ENCODE measurements around the gene COL5A2.

DNA sequence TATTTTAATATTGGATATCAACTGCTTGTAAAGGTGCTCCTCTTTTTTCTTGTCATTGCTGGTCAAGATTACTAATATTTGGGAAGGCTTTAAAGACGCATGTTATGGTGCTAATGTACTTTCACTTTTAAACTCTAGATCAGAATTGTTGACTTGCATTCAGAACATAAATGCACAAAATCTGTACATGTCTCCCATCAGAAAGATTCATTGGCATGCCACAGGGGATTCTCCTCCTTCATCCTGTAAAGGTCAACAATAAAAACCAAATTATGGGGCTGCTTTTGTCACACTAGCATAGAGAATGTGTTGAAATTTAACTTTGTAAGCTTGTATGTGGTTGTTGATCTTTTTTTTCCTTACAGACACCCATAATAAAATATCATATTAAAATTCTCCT lies 167.2 kb downstream of the COL5A2 start:
- TF ChIP-seq, protein P1, sequence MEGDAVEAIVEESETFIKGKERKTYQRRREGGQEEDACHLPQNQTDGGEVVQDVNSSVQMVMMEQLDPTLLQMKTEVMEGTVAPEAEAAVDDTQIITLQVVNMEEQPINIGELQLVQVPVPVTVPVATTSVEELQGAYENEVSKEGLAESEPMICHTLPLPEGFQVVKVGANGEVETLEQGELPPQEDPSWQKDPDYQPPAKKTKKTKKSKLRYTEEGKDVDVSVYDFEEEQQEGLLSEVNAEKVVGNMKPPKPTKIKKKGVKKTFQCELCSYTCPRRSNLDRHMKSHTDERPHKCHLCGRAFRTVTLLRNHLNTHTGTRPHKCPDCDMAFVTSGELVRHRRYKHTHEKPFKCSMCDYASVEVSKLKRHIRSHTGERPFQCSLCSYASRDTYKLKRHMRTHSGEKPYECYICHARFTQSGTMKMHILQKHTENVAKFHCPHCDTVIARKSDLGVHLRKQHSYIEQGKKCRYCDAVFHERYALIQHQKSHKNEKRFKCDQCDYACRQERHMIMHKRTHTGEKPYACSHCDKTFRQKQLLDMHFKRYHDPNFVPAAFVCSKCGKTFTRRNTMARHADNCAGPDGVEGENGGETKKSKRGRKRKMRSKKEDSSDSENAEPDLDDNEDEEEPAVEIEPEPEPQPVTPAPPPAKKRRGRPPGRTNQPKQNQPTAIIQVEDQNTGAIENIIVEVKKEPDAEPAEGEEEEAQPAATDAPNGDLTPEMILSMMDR (IDR thresholded peaks at IDR 0.05) = no peak
- no peak for TF ChIP-seq POLR2A (IDR thresholded peaks at IDR 0.05)

Data from right lobe of liver (tissue), 4 donors.